BLaER1 (cell line): ENCODE results near the gene PARP1.

Experiments
- H3K27ac ChIP-seq: shearing (Covaris generic); formaldehyde crosslinking; 2 replicates; pipeline ENCODE4 v1.8.1; 2022
- H3K27me3 ChIP-seq: shearing (Covaris generic); formaldehyde crosslinking; 2 replicates; pipeline ENCODE4 v1.8.1; 2022
- H3K36me3 ChIP-seq: shearing (Covaris generic); formaldehyde crosslinking; 2 replicates; pipeline ENCODE4 v1.8.1; 2022
- H3K4me1 ChIP-seq: shearing (Covaris generic); formaldehyde crosslinking; 2 replicates; pipeline ENCODE4 v1.8.1; 2022
- H3K4me2 ChIP-seq: shearing (Covaris generic); formaldehyde crosslinking; 2 replicates; pipeline ENCODE4 v1.8.1; 2022
- H3K4me3 ChIP-seq: shearing (Covaris generic); formaldehyde crosslinking; 2 replicates; pipeline ENCODE4 v1.8.1; 2022
- H3K9ac ChIP-seq: shearing (Covaris generic); formaldehyde crosslinking; 2 replicates; pipeline ENCODE4 v1.8.1; 2022
- H3K9me3 ChIP-seq: shearing (Covaris generic); formaldehyde crosslinking; 2 replicates; pipeline ENCODE4 v1.8.1; 2022
- H4K20me1 ChIP-seq: shearing (Covaris generic); formaldehyde crosslinking; 2 replicates; pipeline ENCODE4 v1.8.1; 2022
- Cebpa-rat ChIP-seq: shearing (Covaris generic); IDR thresholded peaks from 2 replicates; pipeline ENCODE4 v1.8.1; 2022

The PARP1 gene

DNA sequence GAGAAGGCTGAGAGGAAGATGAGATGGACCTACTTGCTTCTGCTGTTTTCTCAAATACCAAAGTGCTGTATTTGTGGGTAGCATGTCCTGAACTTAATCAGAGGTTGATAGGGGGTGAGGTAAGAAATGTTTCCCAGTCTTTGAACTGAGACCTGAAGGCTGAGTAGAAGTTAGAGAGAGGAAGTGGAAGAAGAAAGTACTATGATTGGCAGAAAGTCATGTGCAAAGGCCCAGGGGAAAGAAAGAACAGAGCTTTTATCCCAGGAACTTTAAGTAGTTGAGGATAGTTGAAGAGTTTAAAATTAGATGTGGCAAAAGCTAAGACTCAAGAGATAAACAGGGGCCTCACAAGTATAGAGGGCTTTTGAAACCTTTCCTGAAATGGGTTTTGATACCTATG is 83.4 kb downstream of the PARP1 start:
- TF ChIP-seq Cebpa-rat = no peak
- H3K27ac ChIP-seq = no peak overlapping the region

DNA sequence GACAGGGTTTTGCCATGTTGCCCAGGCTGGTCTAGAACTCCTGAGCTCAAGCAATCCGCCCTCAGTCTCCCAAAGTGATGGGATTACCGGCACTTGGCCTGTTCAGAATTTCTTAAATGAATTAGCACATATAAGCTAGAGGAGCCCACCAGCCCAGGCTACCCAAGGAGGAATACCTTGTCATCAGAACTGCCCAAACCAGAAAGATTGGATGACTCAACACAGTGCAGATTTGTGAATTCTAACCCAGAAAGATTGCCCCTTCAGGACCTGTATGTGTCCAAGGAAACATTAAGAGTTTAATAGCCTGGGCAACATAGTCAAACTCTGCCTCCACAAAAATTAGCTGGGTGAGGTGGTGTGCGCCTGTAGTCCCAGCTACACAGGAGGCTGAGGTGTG is 84.9 kb downstream of the PARP1 start:
- Histone ChIP-seq H3K27me3 (no peaks in the 10 kb centered on the region), H3K36me3 (no peaks in the 10 kb centered on the region), H3K27ac (no peak overlapping the region), H3K9me3 (peaks cover 14% of the 10 kb centered on the region), H3K4me3 (no peak overlapping the region), H4K20me1 (no peaks in the 10 kb centered on the region), H3K4me2 (no peak overlapping the region), H3K4me1 (no peaks in the 10 kb centered on the region), H3K9ac (no peak overlapping the region)
- TF ChIP-seq Cebpa-rat = no peak

More for the DNA sequence above, 83.4 kb downstream of the PARP1 start:
- no peaks in the 10 kb centered on the region for H3K4me1 ChIP-seq
- H3K9ac ChIP-seq = no peak overlapping the region
- H4K20me1 ChIP-seq = no peaks in the 10 kb centered on the region
- no peak overlapping the region for H3K4me2 ChIP-seq
- no peak overlapping the region for H3K4me3 ChIP-seq
- no peaks in the 10 kb centered on the region for H3K36me3 ChIP-seq
- H3K9me3 ChIP-seq = peaks cover 14% of the 10 kb centered on the region
- H3K27me3 ChIP-seq = no peaks in the 10 kb centered on the region

DNA sequence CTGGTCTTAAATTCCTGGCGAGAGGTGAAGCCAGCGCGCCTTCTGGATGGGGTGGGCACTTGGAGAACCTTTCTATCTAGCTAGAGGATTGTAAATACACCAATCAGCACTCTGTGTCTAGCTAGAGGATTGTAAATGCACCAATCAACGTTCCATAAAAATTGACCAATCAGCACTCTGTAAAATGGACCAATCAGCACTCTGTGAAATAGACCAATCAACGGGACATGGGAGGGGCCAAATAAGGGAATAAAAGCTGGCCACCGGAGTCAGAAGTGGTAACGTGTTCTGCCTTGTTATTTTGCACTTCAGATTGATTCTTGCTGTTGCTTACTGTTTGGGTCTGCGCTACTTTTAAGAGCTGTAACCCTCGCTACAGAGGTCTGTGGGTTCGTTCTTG is 87.0 kb downstream of the PARP1 start:
- no peaks in the 10 kb centered on the region for H3K36me3 ChIP-seq
- no peak overlapping the region for H3K4me3 ChIP-seq
- no peak overlapping the region for H3K4me2 ChIP-seq
- no peak overlapping the region for H3K9ac ChIP-seq
- no peak overlapping the region for H3K27ac ChIP-seq
- TF ChIP-seq Cebpa-rat = no peak
- H3K9me3 ChIP-seq = peaks cover 14% of the 10 kb centered on the region
- H3K27me3 ChIP-seq = no peaks in the 10 kb centered on the region
- no peaks in the 10 kb centered on the region for H4K20me1 ChIP-seq
- H3K4me1 ChIP-seq = no peaks in the 10 kb centered on the region

DNA sequence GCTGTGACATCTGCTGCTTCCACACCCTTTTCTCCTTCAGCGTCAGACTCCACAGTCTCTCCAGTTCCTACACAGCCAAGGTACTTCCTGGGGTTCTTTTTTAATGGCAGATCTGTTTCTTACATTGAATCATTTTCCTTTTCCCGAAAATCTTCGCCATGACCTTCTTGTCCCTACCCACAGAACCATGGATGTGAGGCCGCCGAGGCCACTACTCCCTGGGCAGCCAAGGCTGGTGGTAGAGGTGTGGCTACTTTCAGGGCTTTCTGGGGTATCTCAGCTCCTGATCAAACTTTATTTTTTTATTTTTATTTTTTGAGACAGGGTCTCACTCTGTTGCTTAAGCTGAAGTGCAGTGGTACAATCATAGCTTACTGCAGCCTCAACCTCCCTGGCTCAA is 89.4 kb downstream of the PARP1 start:
- no peak overlapping the region for H3K9ac ChIP-seq
- no peaks in the 10 kb centered on the region for H3K36me3 ChIP-seq
- no peak for TF ChIP-seq Cebpa-rat

DNA sequence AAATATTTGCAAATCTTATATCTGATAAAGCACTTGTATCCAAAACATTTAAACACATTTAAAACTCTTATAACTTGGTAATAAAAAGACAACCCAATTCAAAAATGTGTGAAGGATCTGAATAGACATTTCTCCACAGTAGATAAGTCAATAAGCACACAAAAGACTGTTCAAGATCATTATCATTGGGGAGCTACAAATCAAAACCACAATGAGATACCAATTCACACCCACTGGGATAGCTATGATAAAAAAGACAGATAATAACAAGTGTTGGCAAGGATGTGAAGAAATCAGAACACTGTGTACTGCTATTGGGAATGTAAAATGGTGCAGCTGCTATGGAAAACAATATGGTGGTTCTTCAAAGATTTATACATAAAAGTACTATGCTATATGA is 93.8 kb downstream of the PARP1 start:
- H3K4me3 ChIP-seq = no peak overlapping the region
- H3K4me2 ChIP-seq = no peak overlapping the region
- no peaks in the 10 kb centered on the region for H3K9me3 ChIP-seq
- H3K27ac ChIP-seq = no peak overlapping the region
- H3K36me3 ChIP-seq = no peaks in the 10 kb centered on the region
- H3K4me1 ChIP-seq = peaks cover 10% of the 10 kb centered on the region
- no peak for TF ChIP-seq Cebpa-rat
- no peaks in the 10 kb centered on the region for H4K20me1 ChIP-seq
- no peaks in the 10 kb centered on the region for H3K27me3 ChIP-seq
- H3K9ac ChIP-seq = no peak overlapping the region

More for the DNA sequence above, 89.4 kb downstream of the PARP1 start:
- H3K27me3 ChIP-seq = no peaks in the 10 kb centered on the region
- no peak overlapping the region for H3K4me2 ChIP-seq
- H3K4me1 ChIP-seq = no peaks in the 10 kb centered on the region
- H3K27ac ChIP-seq = no peak overlapping the region
- H4K20me1 ChIP-seq = no peaks in the 10 kb centered on the region
- H3K9me3 ChIP-seq = peaks cover 14% of the 10 kb centered on the region
- no peak overlapping the region for H3K4me3 ChIP-seq

DNA sequence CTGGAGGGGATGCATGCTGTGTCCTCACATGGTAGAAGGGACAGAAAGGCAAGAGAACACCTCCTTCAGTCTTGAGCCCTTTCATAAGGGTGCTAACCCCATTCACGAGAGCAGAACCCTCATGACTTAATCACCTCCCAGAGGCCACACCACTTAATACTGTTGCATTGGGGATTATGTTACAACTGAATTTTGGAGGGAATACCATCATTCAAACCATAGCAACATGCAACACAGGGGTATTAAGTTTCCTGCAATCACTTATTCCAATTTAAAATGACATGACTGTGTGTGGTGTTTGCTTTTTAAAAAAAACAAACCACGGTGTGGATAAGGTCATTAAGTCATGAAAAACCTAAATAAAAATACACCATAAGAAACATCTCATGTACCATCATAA is 95.8 kb downstream of the PARP1 start:
- Histone ChIP-seq H3K4me2 (no peak overlapping the region), H3K9ac (no peak overlapping the region), H3K9me3 (no peaks in the 10 kb centered on the region), H3K27me3 (no peaks in the 10 kb centered on the region), H3K4me1 (peaks cover 23% of the 10 kb centered on the region), H4K20me1 (no peaks in the 10 kb centered on the region), H3K27ac (no peak overlapping the region), H3K36me3 (no peaks in the 10 kb centered on the region), H3K4me3 (no peak overlapping the region)
- TF ChIP-seq Cebpa-rat = no peak

DNA sequence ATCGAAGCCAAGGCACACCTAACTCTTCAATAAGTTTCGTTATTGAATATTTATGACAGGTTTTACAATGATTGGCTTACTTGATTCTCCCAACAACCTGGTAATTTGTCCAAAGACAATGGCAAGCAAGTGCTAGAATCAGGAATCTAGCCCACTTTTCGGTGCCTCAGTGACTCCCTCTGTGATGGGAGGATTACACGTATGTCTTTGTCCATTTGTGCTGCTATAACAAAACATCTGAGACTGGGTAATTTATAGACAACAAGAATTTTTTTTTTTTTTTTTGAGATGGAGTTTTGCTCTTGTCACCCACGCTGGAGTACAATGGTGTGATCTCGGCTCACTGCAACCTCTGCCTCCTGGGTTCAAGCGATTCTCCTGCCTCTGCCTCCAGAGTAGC is 96.5 kb downstream of the PARP1 start:
- Histone ChIP-seq H3K4me1 (peaks cover 30% of the 10 kb centered on the region), H3K9me3 (no peaks in the 10 kb centered on the region), H3K27me3 (no peaks in the 10 kb centered on the region), H3K36me3 (no peaks in the 10 kb centered on the region), H4K20me1 (no peaks in the 10 kb centered on the region), H3K9ac (no peak overlapping the region), H3K4me3 (no peak overlapping the region), H3K27ac (no peak overlapping the region), H3K4me2 (no peak overlapping the region)
- TF ChIP-seq Cebpa-rat = no peak
